NCI-H2227 (cell line): Measurements from ENCODE around the gene SKP1.
"Not testable (repeated sequence)": the region's sequence is repeated elsewhere in the genome, so short reads cannot be mapped to it uniquely, and the experiment has no call there.

Experiments used
- DNase-seq: peaks from one replicate; lab custom pipeline; 2025; ENCODE audit not compliant: unreplicated experiment; lab: John Stamatoyannopoulos, UW

Gene SKP1

DNA sequence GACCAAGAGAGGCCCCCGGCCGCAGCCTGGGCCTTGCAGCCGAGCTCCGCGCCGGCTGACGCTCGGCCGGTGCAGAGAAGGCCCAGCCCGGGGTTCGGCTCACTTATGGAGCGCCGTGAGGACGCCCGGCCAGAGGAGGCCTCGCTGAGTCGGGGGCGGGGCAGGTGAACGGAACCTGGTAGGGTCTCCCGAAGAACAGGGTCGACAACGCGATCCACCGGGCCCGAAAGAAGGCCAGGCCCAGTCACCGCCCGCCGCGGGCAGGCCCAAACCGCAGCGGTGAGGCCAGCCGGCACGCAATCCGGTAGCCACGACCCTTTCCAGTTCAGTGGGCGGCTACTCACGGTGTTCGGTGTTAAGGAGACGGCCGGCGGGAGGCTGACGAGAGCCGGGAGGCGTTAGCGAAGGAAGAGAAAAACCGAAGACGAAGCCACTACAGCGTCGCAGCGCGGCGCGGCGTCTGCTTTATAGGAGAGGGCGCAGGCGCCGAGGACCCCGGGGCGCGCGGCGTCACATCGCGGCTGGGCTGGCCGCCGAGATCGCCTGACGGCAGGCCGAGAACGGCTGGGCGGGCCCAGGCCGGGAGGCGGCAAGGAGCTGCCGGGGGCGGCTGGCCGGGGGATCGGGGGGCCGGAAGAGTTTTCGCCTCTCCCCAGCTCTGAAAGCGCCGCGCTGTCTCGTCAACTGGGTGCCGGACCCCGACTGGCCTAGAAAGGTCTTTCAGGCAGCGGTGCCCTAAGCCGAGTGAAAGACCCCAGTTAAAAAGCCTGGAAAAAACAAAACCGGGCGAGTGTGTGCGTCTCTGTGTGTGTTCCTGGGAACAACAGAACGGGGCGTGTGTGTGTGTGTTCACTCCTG, at the start of gene SKP1:
Gene SKP1, minus strand, starts transcription at position 440 of the 858 bp plus-strand sequence. CDS start 2,928 bp downstream, outside the sequence.
- DNase-seq: peak; percentile 88

DNA sequence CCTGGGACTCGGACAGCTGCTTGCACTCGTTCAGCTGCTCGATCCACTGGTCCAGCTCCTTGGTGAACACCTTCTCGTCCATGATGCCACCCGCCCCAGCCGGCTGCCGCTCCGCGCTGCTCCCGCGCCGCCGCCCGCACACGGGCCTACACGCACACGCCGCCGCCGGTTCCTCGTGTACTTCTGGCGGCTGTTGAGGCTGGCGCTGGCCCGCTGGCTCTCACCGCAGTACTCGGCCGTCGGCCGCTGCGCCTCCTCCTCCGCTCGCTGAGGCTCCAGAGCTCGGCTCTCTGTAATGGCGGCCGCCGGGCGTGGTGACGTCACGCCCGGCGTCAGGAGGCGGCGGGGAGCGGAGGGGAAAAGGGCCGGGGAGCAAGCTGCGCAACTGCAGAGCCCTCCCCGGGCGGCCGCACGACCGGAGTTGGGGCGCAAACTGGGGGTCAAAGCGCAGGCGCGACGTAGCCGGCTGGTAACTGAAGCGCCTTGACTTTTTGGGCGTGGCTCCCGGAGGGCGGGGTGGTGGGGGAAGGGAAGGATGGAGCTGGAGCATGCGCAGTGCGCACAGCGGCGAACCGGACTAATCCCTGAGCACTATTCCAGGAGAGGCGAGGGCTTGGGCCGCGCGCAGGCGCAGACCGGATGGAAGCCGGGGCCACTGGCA, 49.2 kb upstream of the SKP1 start, which contains the start of gene PPP2CA:
Gene PPP2CA, minus strand, starts transcription at position 294 of the 661 bp plus-strand sequence. Its CDS starts 212 bp downstream, at position 82.
- peak; percentile 96 for DNase-seq

DNA sequence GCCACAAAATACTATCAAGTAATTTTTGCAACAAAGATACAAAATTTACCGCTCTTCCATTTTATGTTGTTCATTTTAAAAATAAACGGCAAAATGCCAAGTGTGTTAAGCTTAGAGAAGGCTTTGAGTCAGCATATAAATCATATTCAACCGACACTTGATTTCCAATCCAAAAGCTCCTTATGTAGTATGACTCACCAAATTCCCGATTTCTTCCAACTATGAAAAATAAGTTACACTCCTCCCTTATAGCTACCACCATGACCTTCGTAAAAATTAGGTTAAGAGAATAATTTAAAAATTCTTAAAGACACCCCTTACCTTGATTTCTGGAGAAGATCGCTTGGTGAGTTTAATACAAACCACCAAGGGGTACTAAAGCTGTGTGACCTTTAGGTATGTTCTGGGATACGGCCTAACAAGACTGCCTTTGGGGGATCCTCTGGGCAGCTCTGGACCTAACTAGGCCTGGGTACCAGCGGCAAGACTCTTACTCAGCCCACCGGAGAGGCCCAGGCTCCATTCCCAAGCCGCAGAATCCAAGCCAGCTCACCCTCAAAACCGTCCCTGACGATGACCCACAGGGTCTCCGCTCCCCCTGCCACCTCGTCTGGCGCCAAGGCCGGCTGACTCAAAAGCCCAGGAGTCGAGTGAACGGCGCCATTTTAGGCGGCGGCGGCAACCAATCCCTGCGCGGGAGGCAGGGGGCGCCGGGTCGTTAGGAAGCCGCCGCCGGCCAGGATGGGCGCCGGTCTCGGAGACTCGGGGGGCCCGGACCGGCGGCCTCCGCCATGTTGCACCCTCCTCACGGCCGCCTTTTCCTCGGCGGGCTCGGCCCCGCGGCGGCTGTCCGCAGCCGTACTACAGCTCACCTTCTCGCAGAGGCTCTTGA, 48.4 kb upstream of the SKP1 start:
- peak; percentile 77 for DNase-seq

- DNase-seq: no peak
These were observed 46.9 kb upstream of the SKP1 start for GRCh38 chr5:134223406-134224248.

DNA sequence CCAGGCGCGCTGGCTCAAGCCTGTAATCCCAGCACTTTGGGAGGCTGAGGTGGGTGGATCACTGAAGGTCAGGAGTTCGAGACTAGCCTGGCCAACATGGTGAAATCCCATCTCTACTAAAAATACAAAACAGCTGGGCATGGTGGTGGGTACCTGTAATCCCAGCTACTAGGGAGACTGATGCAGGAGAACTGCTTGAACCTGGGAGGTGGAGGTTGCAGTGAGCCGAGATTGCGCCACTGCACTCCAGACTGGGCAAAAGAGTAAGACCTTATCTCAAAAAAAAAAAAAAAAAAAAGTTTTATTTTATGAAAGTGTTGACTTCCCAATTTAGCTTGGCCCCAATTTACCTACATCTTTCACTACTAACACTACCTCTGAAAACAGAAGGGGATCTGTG, 44.9 kb upstream of the SKP1 start:
- DNase-seq: not testable (repeated sequence)

- DNase-seq: no peak
These were observed 39.0 kb upstream of the SKP1 start for GRCh38 chr5:134215757-134216156.

DNA sequence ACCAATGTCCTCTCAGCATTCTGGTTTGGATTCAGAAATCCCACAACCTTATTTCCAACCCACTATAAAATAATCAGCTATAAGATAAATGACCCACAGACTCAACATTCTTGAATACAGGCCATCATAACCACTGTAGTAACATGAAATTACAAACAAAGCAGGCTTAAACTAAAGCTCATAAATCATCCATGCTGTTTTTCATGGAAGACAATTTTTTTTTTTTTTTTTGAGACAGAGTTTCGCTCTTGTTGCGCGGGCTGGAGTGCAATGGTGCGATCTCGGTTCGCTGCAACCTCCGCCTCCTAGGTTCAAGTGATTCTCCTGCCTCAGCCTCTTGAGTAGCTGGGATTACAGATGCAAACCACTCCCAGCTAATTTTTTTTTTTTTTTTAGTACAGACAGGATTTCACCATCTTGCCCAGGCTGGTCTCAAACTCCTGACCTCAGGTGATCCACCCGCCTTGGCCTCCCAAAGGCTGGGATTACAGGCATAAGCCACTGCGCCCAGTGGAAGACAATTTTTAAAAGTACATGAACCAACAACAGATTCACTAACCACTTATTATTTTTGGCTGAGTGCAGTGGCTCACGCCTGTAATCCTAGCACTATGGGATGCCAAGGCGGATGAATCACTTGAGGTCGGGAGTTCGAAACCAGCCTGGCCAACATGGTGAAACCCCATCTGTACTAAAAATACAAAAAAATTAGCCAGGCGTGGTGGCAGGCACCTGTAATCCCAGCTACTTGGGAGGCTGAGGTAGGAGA, 34.7 kb upstream of the SKP1 start:
- DNase-seq: not testable (repeated sequence)

- no peak for DNase-seq
These were observed 32.9 kb upstream of the SKP1 start for GRCh38 chr5:134209477-134210245.

GRCh38 chr5:134207696-134208095, 30.9 kb upstream of the SKP1 start:
- no peak for DNase-seq

GRCh38 chr5:134206627-134207160, 29.9 kb upstream of the SKP1 start:
- DNase-seq: no peak

GRCh38 chr5:134204575-134204974, 27.8 kb upstream of the SKP1 start:
- no peak for DNase-seq

- no peak for DNase-seq
These were observed 26.9 kb upstream of the SKP1 start for GRCh38 chr5:134203630-134204029.

DNA sequence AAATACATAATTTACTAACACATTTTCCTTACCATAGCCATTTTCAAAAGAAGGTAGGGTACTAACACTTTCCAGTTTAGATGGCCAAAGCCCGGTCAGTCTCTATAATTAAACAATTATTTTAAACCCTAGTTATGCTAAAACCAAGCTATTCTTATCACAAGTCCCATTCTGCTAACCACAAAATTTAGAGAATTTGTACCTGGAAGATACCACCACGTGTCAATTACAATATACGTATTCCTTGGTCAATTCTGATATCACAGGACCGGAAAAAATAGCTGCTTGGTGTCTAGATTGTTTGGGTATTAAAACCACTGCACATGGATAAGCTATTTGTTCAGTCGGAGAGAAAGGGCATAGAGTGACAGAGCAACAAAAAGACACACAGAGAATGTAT, 18.9 kb upstream of the SKP1 start:
- no peak for DNase-seq

DNA sequence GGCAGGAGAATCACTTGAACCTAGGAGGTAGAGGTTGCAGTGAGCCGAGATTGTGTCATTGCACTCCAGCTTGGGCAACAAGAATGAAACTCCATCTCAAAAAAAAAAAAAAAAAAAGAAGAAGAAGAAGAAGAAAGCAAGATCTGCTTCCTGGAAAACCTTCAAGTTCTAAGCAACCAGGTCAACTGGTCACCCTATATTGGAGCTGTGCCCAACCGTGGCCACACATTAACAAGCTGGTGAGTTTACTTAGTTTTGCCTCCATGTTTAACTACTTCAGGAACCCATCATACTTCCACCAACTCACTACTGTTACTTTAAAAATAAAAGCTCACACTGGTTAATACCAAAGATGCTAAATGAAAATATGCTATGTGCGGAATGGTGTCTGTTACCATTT, 12.3 kb upstream of the SKP1 start:
- DNase-seq: no peak

- DNase-seq: no peak
These were observed 11.3 kb upstream of the SKP1 start for GRCh38 chr5:134188092-134188491.

DNA sequence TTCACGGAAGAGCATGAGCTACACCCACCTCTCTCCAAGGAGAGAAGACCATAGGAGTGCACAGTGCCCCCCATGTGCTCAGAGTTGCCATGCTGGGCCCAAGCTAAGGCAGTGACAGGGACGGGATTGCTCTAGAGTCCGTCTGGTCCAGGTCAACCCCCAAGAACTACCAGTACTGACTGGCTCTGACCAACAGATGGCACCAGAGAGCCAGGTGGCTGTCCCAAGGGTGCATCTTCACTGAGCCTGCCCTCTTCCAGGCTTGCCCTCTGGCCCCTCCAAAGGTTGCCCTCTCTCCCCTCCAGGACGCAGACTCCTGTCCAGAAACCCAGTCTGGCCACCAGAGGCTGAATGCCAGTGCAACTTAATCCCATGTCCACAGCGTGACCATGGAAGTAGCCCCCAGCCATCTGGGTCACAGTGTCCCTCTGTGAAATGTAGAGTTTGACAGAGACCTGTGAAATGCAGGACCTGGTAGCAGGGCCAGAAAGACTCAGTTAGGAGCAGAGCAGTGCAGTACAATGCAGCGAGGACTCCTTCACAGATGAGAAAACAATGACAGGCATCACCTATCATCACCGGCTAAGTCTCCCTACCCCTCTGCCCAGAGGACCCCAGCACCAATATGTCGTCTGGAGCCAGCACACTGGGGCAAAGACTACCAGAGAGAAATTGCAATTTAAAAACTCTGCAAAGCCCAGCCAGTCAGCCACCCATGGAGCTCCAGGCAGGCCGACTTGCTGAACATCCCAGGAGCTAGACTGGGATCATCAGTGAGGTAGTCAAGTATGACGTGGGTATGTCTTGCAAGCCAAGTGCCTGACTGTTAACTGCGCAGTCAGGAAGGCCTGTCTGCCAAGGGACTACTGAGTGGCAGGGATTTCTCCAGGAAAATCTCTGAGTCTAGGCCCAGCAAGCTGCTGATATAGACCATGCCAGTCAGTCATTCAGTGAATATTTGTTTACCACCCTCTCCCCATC, 7.7 kb upstream of the SKP1 start:
- DNase-seq: peak; percentile 49

DNA sequence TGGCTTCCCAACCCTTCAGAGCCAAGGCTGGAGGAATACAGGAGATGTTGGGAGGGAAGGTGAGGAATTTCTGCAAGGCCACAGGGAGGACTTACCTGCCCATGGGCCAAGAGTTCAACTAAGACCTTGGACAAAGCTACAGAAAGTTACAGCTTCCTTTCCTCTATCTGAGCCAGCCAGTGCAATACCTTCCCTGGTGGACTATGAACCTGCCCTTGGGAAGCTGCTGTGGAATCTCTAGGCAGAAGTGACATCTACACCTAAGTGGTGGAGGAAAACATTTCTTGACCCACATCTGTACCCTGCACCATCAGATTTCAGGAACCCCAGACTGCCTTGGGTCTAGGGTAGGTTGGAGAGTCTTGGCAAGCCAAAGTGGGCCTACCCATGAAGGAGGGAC, 6.7 kb upstream of the SKP1 start:
- DNase-seq: no peak

DNA sequence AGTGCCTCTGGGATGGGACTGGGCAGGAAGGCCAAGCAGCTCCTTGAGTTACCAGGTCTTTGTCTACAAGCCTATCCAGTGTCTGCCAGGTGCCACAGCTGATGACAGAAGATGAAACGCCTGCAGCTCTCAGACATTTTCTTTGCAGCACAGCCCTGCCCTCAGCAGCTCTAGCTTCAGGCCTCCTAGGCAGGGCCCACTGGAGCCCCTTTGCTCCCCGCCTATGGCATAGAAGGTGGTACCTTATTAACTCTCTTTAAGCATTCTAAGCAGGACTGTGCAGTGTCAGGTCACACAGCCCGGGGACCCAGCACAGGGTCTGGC, 1.3 kb upstream of the SKP1 start:
- DNase-seq: peak; percentile 59
